ENCODE data around the gene IL1RAPL2.

DNA sequence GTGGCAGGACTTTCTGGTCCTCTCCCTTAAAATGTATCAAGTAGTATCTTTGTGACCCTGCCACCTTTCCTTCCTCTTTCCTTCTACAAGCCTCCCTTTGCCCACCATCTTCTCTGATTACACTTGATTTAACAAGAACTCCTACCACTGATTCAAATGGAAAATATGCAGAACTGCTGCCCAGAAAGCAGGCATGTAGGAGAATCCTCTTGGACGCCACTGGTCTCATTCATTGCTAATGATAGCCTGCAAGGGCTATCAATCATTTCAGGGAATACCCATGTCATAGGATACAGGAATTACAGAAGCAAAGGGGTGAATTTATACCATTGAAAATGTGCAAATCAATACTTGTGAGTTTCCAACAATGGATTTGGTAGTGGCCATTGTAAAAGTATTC is 961.8 kb downstream of the IL1RAPL2 start:
- TF ChIP-seq, protein P1, sequence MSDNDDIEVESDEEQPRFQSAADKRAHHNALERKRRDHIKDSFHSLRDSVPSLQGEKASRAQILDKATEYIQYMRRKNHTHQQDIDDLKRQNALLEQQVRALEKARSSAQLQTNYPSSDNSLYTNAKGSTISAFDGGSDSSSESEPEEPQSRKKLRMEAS (IDR thresholded peaks at IDR 0.05): no peak
- no peak for TF ChIP-seq NFIC (IDR thresholded peaks at IDR 0.05)
- TF ChIP-seq RAD21 (IDR thresholded peaks at IDR 0.05; ENCODE audit: low read depth): no peak
- TF ChIP-seq FOXM1 (IDR thresholded peaks at IDR 0.05; ENCODE audit: borderline replicate concordance, low read depth): no peak
- no peak for TF ChIP-seq TAF1 (IDR thresholded peaks at IDR 0.05; ENCODE audit: low read depth)
- no peak for TF ChIP-seq EP300 (IDR thresholded peaks at IDR 0.05; ENCODE audit: borderline replicate concordance)
